ENCODE results near the gene RPS19.

RPS19 gene

DNA sequence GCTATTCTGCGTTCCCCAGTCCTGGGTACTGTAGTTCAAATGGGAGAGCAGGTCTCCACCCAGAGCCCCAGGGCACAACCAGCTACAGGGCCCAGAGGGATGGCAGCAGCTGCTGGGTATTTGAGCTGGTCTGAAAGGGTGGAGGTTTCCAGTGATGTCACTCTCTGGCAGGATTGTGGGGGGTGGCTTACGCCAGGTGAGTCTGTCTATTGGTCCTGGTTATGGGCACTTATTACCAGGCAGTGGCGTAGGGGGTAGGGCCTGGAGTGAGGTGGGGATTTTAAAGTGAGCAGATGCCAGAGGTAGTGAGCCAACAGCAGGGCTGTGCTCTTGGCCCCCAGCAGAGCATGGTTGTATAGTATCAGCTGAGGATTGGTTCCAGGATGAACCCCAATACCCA lies 6.2 kb downstream of the RPS19 start:
- no peak for TF ChIP-seq GATA2 (IDR thresholded peaks at IDR 0.05; ENCODE audit: low read depth, low read length)

- no peak for TF ChIP-seq GATA3 (IDR thresholded peaks at IDR 0.05; ENCODE audit: low read depth, low read length)
- TF ChIP-seq GATA2 (IDR thresholded peaks at IDR 0.05; ENCODE audit: low read depth, low read length): no peak
These were observed 8.3 kb downstream of the RPS19 start for GRCh38 chr19:41868120-41868988.

DNA sequence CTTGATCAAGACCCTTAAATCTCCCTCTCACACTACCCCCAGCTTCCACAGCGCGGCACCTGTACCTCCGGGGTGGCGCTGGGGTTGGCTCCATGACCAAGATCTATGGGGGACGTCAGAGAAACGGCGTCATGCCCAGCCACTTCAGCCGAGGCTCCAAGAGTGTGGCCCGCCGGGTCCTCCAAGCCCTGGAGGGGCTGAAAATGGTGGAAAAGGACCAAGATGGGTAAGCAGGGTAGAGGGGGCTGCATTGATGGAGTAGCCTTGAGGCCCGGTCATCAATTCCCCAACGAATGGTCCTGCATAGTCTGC lies 8.9 kb downstream of the RPS19 start:
- TF ChIP-seq GATA3 (IDR thresholded peaks at IDR 0.05; ENCODE audit: low read depth, low read length) (no peak), GATA2 (IDR thresholded peaks at IDR 0.05; ENCODE audit: low read depth, low read length) (no peak)

- TF ChIP-seq GATA3 (IDR thresholded peaks at IDR 0.05; ENCODE audit: low read depth, low read length): no peak
- no peak for TF ChIP-seq GATA2 (IDR thresholded peaks at IDR 0.05; ENCODE audit: low read depth, low read length)
These were observed 9.4 kb downstream of the RPS19 start for GRCh38 chr19:41869374-41869955.

DNA sequence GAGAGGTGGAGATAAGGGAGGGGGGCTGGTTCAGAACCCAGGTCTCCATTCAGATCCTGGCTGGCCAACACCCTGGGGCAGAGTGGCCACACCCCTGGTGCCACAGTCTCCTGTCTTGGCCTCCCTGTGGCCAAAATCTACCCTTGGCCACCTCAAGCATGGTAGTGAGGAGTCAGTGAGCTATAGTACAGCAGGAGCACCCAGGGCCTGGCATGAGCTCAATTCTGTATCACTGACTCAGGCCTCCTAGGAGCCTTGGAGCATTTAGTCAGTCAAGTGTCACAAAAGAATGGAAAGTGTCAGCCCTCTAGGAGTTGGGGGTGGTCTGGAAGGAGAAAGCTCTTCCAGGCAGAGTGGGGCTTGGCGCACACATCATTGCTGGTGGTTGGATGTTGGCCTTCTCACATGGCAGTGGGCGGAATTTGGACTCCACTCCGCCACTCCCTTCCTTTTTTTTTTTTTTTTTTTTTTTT lies 10.4 kb downstream of the RPS19 start:
- TF ChIP-seq GATA2 (IDR thresholded peaks at IDR 0.05; ENCODE audit: low read depth, low read length): no peak
- no peak for TF ChIP-seq GATA3 (IDR thresholded peaks at IDR 0.05; ENCODE audit: low read depth, low read length)

- TF ChIP-seq GATA3 (IDR thresholded peaks at IDR 0.05; ENCODE audit: low read depth, low read length) (no peak), GATA2 (IDR thresholded peaks at IDR 0.05; ENCODE audit: low read depth, low read length) (no peak)
These were observed 11.7 kb downstream of the RPS19 start for GRCh38 chr19:41871573-41872383.

DNA sequence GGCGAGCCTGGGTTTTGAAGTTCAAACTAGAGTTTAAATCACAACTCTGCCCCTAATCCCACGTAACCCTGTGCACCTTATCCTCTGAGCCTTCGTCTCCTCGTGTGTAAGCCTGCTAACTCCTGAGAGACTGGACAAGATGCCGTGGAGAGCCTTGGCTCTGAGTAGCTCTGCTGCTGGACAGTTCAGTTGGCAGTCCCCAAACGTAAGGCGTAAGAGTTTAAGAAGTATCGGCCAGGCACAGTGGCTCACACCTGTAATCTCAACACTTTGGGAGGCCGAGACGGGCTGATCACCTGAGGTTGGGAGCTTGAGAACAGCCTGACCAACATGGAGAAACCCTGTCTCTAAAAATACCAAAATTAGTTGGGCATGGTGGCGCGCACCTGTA lies 12.3 kb downstream of the RPS19 start:
- no peak for TF ChIP-seq GATA3 (IDR thresholded peaks at IDR 0.05; ENCODE audit: low read depth, low read length)
- no peak for TF ChIP-seq GATA2 (IDR thresholded peaks at IDR 0.05; ENCODE audit: low read depth, low read length)

DNA sequence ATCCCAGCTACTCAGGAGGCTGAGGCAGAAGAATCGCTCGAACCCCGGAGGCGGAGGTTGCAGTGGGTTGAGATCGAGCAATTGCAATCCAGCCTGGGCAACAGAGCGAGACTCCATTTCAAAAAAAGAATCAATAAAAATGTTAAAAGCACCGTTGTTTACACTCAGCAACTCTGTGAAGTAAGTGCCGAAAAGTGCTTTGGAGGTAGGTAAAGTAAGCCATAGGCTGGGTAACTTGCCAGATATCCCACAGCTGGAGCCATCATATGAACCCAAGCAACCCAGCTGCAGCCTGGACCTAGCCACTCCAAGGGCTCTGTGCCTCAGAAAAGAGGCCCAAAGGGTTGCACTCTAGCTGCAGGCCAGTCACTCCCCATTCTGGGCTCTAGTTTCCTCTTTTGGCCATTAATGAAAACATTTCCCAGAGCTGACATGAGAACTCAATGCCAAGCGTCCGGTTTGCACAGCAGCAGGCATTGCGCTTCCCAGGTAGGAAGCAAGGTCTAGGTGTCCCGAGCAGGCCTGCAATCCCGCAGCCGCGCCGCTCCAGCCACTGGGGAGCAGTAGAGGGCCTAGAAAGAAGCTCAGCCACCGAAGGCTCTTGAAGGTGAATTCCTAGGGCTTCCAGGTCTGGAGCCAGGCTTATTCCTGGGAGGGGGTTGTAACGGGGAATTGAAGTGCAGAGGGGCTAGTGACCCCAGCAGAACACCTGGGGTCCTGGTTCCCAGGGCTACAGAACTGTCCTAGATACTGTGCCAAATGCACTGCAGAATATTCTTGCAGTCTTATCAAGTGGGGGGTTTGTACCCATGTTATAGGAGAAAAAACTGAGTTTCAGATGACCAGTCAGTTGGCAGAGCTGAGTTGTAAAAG lies 13.0 kb downstream of the RPS19 start:
- TF ChIP-seq GATA2 (IDR thresholded peaks at IDR 0.05; ENCODE audit: low read depth, low read length): no peak
- no peak for TF ChIP-seq GATA3 (IDR thresholded peaks at IDR 0.05; ENCODE audit: low read depth, low read length)

- TF ChIP-seq GATA3 (IDR thresholded peaks at IDR 0.05; ENCODE audit: low read depth, low read length): no peak
- TF ChIP-seq GATA2 (IDR thresholded peaks at IDR 0.05; ENCODE audit: low read depth, low read length): no peak
These were observed 17.1 kb downstream of the RPS19 start, which contains the start of gene CD79A for GRCh38 chr19:41876847-41877832. TSS of gene CD79A (plus strand) at chr19:41877279. CDS start at chr19:41877305, 26 bp downstream.

GRCh38 chr19:41877916-41878905 lies 18.2 kb downstream of the RPS19 start:
- TF ChIP-seq GATA3 (IDR thresholded peaks at IDR 0.05; ENCODE audit: low read depth, low read length) (no peak), GATA2 (IDR thresholded peaks at IDR 0.05; ENCODE audit: low read depth, low read length) (no peak)

DNA sequence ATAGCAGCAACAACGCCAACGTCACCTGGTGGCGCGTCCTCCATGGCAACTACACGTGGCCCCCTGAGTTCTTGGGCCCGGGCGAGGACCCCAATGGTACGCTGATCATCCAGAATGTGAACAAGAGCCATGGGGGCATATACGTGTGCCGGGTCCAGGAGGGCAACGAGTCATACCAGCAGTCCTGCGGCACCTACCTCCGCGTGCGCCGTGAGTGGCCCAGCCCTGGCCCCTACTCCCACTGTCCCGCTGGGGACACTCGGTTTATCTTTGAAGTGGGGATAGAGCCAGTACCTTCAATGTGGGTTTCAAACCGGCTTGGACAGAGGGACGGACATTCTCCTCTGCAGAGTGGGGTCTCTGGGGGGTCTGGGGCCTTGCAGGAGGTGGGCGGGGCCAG lies 19.0 kb downstream of the RPS19 start:
- no peak for TF ChIP-seq GATA2 (IDR thresholded peaks at IDR 0.05; ENCODE audit: low read depth, low read length)
- TF ChIP-seq GATA3 (IDR thresholded peaks at IDR 0.05; ENCODE audit: low read depth, low read length): no peak
